WTC11 (cell line): ENCODE results near the gene TMEM52B. TPM values are rescaled to one million over a fixed set of nuclear protein-coding genes. Genes with fewer than 3 reads are reported as not detected.

Experiments
- ATAC-seq: fragments of 200-7000 bp; cut with Tn5 transposase; 2 replicates; pipeline ENCODE4 v1.10.0; 2021; ENCODE audit warnings: mild to moderate bottlenecking, moderate library complexity
- CTCF ChIA-PET: fragments of 300-600 bp; sonication (Branson Sonifier 250); formaldehyde crosslinking; loops from one replicate; lab custom pipeline; 2021; ENCODE audit warnings: antibody characterized with exemption; lab: Charles Lee
- POLR2A ChIA-PET: fragments of 350-600 bp; sonication (Branson Sonifier 250); formaldehyde crosslinking; loops from one replicate; lab custom pipeline; 2021; ENCODE audit warnings: antibody characterized with exemption; lab: Charles Lee
- DNase-seq: peaks from one replicate; pipeline ENCODE4 v3.0.0; 2021; ENCODE audit warnings: low spot score
- H3K27ac Mint-ChIP-seq: 2 replicates; pipeline ENCODE4 v1.8.0; 2021; ENCODE audit warnings: mixed read lengths
- H3K27me3 Mint-ChIP-seq: 2 replicates; pipeline ENCODE4 v1.8.0; 2021; ENCODE audit warnings: low read depth, mild to moderate bottlenecking, moderate library complexity, mixed read lengths
- H3K36me3 Mint-ChIP-seq: 2 replicates; pipeline ENCODE4 v1.8.0; 2021; ENCODE audit warnings: mixed read lengths
- H3K4me1 Mint-ChIP-seq: 2 replicates; pipeline ENCODE4 v1.8.0; 2022; ENCODE audit warnings: mixed read lengths
- H3K4me3 Mint-ChIP-seq: 2 replicates; pipeline ENCODE4 v1.8.0; 2021; ENCODE audit warnings: mild to moderate bottlenecking, moderate library complexity, mixed read lengths
- H3K9me3 Mint-ChIP-seq: 2 replicates; pipeline ENCODE4 v1.8.0; 2021; ENCODE audit warnings: mixed read lengths
- AFF4 ChIP-seq: sonication (generic); formaldehyde crosslinking; IDR thresholded peaks from 2 replicates; pipeline ENCODE4 v1.8.1; 2023; ENCODE audit warnings: mild to moderate bottlenecking, missing genetic modification reagents, borderline replicate concordance
- CTCF ChIP-seq: fragments of 200-600 bp; IDR thresholded peaks from 2 replicates; pipeline ENCODE4 v1.8.0; 2022; ENCODE audit warnings: antibody characterized with exemption
- ESRRA ChIP-seq: sonication (generic); formaldehyde crosslinking; IDR thresholded peaks from 2 replicates; pipeline ENCODE4 v1.8.1; 2022; ENCODE audit warnings: mild to moderate bottlenecking, missing genetic modification reagents, borderline replicate concordance
- HMGXB4 ChIP-seq: sonication (generic); formaldehyde crosslinking; IDR thresholded peaks from 2 replicates; pipeline ENCODE4 v1.8.1; 2023; ENCODE audit warnings: mild to moderate bottlenecking, moderate library complexity, missing genetic modification reagents
- RORB ChIP-seq: fragments of 250-450 bp; sonication (Bioruptor Pico); IDR thresholded peaks from 2 replicates; pipeline ENCODE4 v1.9.0; 2021; ENCODE audit warnings: mild to moderate bottlenecking
- ZBTB21 ChIP-seq: sonication (generic); formaldehyde crosslinking; IDR thresholded peaks from 2 replicates; pipeline ENCODE4 v1.8.1; 2023; ENCODE audit warnings: mild to moderate bottlenecking, missing genetic modification reagents, borderline replicate concordance
- ZBTB43 ChIP-seq: sonication (generic); formaldehyde crosslinking; IDR thresholded peaks from 2 replicates; pipeline ENCODE4 v1.8.1; 2023; ENCODE audit warnings: mild to moderate bottlenecking, missing genetic modification reagents
- ZNF425 ChIP-seq: fragments of 250-450 bp; sonication (Bioruptor Pico); conservative IDR thresholded peaks from 2 replicates; pipeline ENCODE4 v1.9.0; 2021; ENCODE audit warnings: mild to moderate bottlenecking
- ZNF512 ChIP-seq: sonication (generic); formaldehyde crosslinking; IDR thresholded peaks from 2 replicates; pipeline ENCODE4 v1.8.1; 2022; ENCODE audit warnings: missing genetic modification reagents, borderline replicate concordance
- total RNA-seq: library from RNA; stranded (reverse); gene quantifications from 3 replicates; pipeline ENCODE4 v1.2.3, GENCODE V29; 2021

Gene TMEM52B
- total RNA-seq, 1 experiment from 2014 or later, result not detected

- TF ChIP-seq HMGXB4 (CRISPR knock-in tag), result no peak
- TF ChIP-seq, all 79 proteins: peak for 0
Measured at GRCh38 chr12:10234562-10234961, 55.7 kb downstream of the TMEM52B start (continued).

- Mint-ChIP-seq H3K36me3 (peaks cover 44% of the 10 kb centered on the region), H3K9me3 (peaks cover 41% of the 10 kb centered on the region), H3K4me3 (no peak overlapping the region), H3K4me1 (peaks cover 5% of the 10 kb centered on the region), H3K27ac (no peak overlapping the region), H3K27me3 (peaks cover 6% of the 10 kb centered on the region)
- ChIA-PET CTCF (interaction anchor here (0.5 to 2.4 kb wide), 10 partner anchors 8 to 514 kb away, joined by 3 to 10 read pairs (median 4); no protein-coding TSS in a partner anchor), POLR2A (no interaction called here)
- no peak for DNase-seq
- no peak for TF ChIP-seq ZBTB43
- TF ChIP-seq ESRRA (CRISPR knock-in tag), result no peak
- TF ChIP-seq RORB, result no peak
- peak; percentile 89 for TF ChIP-seq CTCF
- TF ChIP-seq ZNF512 (CRISPR knock-in tag), result no peak
- no peak for TF ChIP-seq ZBTB21
- TF ChIP-seq AFF4 (CRISPR knock-in tag), result no peak
- no peak for TF ChIP-seq ZNF425
- ATAC-seq, result peak; percentile 69
Measured at GRCh38 chr12:10235761-10236631, 57.2 kb downstream of the TMEM52B start.
